Activated CD4-positive, alpha-beta T cell treated with anti-CD3 and anti-CD28 coated beads for 48 hours (primary cell): ENCODE data around the gene ZKSCAN3.
A peak's percentile ranks its signal among the peaks of the same experiment; 100 is the strongest.
"Not testable (repeated sequence)": the region's sequence is repeated elsewhere in the genome, so short reads cannot be mapped to it uniquely, and the experiment has no call there.

Source experiments
- DNase-seq: peaks from one replicate; pipeline ENCODE4 v3.0.0-alpha.2; 2020

Gene ZKSCAN3

DNA sequence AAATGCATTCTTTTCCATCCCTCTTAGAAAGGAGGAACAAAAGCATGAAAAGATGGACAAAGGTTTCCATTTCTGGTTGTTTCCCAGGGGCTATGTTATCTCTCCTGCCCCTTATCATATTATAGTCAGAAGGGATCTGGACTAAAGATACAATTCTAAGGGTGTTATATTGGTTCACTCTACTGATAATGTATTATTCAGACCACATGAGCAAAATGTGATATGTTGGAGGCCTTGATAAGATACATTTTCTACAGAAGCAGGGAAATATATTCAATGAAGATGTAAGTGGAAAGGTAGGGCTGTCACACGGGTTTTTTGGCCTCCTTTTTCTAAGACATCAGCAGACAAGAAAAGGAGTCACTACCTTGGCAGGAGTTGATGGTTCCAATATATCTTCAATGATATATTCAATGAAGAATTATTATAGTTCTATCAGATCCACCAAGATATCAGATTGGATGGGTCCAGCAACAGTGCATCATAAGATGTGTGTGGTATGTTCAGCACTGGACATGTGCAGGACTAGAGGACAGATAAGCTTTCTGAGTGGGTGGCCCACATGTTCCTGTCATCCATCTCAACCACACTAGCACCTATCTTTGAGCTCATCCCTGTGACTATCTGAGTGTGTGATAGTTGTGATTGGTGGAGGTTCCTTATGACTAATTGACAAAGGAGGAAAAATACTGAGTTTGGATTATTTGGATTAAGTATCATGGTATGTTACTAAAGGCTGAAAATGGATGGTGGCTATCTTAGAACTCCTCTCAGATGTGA, 5.7 kb upstream of the ZKSCAN3 start:
- no peak for DNase-seq

DNA sequence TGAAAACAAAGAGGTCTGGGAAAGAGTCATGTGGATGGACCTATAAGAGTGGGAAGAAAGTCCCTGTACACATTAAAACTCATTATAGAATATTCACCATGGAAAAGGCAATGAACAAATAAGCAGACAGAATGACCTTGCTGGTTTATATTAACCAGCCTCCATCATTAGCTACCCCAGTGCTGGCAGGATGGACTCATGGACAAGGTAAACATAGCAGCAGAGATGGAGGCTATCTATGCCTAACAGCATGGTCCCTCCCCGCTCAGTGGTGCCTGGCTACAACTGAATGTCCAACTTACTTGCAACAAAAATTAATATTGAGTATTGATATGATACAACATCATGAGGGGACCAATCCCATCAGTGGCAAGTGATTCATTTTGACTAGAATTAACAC, 4.5 kb upstream of the ZKSCAN3 start:
- DNase-seq, result no peak

DNA sequence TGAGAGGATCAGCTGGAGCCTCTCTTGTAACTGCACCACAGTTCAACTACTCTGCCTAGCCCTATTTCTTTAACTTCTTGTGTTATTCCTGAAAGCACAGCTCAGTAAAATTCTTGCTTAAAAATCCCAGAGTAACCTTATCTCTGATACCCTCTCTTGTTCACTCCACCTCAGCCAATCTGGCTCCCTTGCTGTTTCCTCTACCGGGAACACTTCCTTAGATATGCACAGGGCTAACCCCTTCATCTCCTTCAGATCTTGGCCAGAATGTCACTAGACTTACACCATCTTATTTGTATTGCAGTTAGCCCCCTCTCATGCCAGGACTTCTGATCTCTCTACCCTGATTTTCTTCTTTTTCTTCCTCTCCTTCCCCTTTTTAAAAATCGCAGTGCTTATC, 2.6 kb upstream of the ZKSCAN3 start:
- no peak for DNase-seq

DNA sequence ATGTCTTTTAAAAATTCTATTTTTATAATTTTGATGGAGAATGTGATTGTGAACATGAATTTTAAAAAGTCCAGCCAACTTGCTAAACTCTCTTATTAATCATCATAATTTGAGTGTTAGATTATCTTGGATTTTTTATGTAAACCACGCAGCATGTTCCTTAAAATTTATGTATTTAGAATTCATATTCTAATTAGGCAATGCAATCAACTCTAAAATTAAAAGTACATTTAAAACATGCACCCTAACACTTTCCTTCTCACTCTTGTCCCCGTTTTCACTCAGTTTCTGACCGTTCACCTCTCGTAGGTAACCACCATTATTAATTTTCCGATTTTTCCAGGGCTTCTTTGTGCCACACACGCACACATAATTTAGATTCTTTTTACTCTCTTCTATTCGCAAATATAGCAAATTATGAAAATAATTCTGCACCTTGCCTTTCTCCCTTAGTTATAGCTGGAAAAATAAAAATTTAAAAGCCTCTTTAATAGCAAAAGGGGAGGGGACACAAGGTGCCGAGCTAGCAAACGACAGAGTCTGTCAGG, 329 bp upstream of the ZKSCAN3 start:
- DNase-seq, result no peak

DNA sequence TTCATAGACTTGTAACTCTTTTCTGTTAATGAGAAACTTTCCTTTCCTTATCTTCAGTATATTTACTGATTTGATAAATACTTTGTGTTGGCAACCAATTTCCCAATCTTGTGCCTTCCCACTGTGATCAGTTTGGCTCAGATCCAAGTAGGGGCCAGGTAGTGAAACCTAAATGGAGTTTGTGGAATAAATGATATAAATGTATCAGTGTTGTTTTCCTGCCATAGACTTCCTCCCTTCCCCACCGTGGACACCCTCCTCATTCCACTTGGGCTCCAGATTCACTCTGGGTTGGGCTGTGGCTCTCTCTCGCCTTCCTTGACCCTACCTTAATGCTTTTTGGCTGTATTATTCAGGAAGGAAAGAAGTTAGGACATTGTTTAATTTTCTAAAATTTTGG, 1.3 kb downstream of the ZKSCAN3 start:
- DNase-seq, result no peak

DNA sequence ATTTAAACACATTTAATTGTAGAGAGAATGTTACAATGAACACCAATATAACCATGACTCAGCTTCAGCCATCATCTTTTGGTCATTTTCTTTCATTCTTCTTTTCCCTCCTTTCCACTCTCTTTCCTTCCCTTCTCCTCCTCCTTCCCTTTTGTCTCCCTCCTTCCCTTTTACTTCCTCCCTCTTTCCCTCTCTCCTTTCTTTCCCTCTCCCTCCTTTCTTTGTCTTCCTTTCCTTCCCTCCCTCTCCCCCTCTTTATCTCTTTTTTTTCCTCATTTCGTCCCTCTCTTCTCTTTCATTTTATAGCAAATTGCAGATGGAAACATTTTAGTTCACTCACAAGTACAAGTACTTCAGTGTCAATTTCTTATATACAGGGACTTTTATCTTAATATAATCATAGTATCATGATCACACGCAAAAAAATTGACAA, 1.8 kb downstream of the ZKSCAN3 start:
- no peak for DNase-seq

DNA sequence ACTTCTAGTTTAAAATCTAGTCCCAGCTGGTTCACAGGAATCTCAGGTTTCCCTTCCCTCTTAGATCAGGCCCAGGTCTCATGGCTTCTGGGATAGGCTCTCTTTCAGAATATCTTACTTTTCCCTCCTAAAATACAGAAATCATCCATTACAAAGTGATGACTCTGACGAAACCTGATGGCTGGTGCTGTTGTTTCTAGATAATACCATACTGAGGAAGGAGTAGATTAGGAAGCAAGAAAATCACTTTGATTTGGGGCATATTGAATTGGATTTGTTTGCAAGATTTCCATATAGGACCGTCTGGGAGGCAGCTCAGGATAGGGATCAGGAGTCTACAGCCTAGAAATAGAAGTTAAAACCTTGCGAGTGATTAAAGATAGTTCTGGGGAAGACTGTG, 3.6 kb downstream of the ZKSCAN3 start:
- no peak for DNase-seq

DNA sequence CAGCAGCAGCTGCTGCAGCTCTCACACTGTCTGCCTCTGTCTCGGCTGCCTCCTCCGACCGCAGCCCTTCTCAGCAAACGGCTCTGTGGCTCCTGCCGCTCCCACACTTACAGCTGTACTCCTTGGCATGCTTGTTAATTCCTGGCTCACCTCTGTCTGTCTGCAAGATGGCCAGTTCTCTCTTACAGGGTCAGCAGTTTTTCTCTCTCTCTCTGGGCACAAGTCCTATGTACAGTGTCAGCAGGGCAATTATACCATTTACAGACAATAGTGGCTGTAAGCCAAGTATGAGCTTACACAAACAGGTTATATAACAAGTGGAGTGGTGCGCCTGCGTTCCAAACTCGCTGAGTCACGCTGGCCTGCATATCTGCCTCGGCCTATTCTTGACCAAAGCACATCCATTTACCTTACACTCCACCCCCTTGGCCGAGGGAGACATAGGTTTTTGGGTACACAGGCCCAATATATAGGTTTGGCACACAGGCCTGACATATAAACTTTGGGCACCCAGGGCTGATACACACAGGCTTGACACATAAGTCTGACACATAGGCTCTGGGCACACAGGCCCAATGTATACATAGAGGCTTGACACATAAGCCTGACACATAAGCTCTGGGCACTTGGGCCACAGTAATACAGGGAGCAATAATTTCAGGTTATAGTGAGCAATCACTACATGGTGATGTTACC, 4.4 kb downstream of the ZKSCAN3 start:
- DNase-seq, result no peak

DNA sequence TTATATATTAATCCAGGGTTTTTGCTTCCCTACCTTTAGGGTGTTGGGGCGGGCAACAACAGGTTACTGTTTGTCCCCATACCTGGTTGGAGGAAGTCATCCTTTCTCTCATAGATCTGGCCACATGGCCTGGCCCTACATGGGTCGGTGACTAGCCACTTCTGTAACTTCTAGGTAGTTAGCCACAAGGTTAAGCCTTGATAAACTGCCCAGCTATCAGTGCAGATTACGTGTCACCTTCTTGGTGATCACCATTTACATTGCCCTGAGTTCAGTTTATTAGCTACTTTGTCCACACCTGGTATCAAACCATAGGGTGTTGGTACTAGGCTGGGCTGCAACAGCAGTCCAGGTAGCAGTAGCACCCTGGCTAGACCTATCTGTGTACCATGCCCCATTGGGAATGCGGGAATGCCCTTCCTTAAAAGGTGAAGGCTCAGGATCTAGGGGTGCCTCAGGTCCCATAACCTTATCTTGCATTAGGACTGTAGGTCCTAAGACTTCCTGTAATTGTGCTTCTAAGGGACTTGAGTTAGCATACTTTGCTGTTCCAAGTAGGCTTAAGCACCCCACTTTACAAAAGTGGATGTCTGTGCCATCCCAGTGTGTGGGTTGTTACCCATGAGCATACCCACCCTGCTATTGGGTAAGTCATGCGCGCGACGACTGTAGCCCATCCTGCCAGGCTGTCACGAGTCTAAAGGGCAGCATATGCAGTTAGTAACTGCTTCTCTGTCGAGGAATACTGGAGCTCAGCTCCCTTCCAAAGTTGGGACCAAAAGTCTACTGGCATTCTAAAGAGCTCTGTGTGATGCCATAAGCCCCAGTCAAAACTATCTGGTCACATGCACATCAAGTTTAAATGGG, 5.2 kb downstream of the ZKSCAN3 start:
- no peak for DNase-seq

DNA sequence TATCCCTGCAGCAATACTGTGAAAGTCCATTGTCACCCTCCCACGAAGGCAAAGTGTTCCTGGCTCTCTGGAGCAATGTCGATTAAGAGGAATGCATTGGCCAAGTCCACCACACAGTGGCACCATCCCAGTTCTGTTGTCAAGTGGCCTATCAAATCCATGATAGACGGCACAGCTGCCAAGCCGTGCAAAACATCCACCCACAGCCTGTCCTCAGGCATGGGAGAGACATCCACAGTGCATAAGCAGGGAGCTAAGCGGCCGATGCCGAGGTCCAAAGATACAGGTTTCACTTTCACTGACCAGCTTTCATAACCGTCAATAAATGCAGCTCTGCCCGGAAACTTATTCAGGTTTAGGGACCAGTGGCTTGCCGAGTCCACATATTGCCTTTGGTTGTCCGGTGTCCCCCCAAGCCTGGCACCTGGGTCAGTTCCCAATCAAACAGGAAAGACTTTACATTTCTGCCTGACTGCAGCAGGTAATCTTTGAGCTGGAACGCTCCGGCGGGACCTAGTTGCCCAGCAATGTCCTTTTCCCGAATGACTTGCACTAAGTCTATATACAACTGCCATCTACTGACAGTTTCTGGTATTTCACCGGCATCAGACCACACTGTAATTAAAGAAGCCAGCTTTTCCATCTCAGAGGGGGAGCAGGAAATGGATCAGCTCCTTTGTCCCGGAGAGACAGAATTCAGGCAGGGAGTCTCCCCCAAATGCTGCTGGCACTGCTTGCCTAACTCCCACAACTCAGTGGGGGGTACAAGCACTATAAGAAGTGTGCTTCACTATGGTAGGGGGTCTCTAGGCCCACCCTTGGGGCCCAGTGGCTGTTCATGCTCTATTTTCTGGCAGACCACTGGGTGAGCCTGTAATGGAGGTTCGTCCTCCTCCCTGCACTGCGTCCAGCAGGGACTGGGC, 6.3 kb downstream of the ZKSCAN3 start:
- peak; percentile 65 for DNase-seq

DNA sequence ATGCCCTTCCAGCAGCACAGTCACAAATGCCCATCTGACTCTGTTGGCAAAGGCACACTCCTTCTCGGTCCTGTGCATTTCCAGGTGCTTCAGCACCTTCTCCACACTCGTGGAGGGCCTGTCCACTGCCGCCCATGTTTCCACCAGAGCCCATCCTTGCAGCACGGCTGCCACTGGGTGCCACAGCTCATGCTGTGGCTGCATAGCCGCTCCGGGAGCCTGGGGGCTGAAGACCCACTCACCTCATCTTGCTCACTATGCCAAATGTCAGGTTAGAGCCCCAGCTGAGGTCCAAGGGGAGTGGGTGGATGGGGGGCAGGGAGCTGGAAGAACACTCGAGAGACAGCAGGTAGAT, 6.9 kb downstream of the ZKSCAN3 start:
- no peak for DNase-seq

DNA sequence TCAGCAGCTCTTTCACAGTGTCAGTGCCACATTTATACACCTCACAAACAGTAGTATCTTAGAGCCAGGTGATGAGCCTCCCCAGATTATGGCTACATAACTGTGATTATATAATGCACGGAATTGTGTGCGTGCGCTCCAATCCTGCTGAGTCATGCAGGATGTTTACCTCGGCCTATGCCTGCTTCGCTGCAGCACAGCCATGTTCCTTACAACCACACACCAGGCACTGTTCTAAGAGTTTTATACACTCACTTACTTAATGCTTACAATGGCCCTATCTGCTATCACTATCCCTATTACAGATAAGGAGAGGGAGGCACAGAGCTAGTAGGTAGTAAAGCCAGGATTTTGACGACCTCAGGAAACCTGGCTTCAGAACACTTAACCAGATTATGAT, 7.3 kb downstream of the ZKSCAN3 start:
- no peak for DNase-seq

DNA sequence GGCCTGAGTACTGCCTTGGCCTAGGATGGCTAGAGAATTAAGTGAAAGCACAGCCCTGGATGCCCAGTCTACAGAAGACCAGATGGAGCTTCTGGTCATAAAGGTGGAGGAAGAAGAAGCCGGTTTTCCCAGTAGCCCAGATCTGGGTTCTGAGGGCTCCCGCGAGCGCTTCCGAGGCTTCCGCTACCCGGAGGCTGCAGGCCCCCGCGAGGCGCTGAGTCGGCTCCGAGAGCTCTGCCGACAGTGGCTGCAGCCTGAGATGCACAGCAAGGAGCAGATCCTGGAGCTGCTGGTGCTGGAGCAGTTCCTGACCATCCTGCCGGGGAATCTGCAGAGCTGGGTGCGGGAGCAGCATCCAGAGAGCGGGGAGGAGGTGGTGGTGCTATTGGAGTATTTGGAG, 9.8 kb downstream of the ZKSCAN3 start:
- not testable (repeated sequence) for DNase-seq

DNA sequence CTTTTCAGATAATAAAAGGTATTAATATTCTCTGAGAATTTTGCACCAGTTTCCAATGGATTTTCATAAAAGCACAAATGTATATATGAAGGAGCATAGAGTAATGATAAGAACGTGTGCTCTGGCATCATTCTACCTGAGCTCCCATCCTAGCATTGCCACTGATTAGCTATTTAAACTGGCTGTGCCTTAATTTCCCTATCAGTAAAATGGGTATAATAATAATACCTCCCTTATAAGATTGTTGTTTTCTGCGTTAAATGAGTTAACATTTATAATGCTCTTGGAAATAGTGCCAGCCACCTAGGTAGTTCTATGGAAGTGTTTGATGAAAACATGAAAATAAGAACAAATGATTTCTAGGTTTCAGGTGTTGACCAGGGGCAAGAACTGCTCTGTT, 11.2 kb downstream of the ZKSCAN3 start:
- DNase-seq, result no peak

DNA sequence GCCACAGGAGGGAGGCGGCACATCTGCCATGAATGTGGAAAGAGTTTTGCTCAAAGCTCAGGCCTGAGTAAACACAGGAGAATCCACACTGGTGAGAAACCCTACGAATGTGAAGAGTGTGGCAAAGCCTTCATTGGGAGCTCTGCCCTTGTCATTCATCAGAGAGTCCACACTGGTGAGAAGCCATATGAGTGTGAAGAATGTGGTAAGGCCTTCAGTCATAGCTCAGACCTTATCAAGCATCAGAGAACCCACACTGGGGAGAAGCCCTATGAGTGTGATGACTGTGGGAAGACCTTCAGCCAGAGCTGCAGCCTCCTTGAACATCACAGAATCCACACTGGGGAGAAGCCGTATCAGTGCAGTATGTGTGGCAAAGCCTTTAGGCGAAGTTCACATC, 15.8 kb downstream of the ZKSCAN3 start:
- DNase-seq, result not testable (repeated sequence)

DNA sequence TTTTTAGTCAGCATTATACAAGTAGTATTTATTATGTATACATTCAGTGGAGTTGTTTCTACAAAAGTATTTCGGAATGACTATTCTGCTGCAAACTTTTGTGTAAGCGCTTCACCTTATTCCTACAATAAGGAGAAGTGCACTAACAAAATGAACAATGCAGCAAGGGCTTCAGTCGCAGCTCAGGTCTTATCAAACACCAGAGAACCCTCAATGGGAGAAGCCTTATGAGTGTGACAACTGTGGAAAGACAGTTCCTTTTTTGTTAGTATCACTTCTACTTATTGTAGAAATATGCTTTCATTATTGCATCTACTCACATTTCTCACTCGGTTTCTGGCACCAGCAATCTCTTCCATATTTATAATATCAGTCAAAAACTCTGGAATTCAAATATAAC, 18.8 kb downstream of the ZKSCAN3 start:
- no peak for DNase-seq

DNA sequence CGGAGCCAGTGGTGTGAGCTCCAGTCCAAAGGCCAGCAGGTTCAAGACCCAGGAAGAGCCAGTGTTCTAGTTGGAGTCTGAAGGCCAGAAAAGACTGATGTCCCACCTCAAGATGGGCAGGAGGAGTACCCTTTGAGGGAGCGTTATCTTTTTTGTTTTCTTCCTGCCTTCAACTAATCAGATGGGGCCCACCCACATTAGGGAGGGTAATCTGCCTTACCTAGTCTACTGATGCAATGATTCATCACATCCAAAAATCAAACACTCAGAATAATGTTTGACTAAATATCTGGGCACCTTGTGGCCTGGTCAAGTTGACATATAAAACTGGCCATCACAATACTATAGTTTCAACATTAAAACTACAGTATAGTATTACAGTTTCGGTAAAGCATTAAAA, 19.7 kb downstream of the ZKSCAN3 start:
- DNase-seq, result no peak

DNA sequence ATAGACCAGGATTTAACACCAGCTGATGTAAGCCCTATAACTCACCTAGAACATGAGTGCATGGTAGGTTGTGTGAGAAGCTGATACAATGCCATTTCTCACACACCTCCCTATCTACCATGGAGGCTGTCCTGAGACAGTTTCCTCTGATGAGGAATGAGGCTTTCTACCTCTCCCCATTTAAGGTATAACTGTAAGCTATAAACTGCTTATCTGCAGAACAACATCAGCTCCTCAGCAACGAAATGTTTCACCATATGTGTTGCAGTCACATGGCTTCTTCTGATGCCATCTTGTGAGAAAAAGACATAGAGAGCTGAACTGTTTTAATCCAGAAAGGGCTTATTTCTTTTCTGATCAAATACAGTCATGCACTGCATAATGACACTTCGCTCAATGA, 20.7 kb downstream of the ZKSCAN3 start:
- DNase-seq, result no peak

DNA sequence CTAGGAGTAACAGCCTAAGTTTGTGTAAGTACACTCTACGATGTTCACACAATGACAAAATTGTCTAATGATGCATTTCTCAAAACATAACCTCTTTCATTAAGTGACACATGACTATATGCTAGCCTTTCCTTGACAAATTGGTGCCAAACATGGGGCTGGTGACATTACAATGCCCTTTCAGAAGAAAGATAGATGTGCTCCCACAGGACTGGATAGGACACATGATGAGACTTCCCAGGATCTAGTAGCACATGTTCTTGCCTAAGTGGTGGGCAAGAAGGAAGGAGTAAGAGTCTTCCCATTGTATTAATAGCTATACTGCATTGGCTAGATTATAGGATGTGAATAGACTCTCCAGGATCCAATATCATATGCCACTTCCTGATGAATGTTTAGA, 21.5 kb downstream of the ZKSCAN3 start:
- DNase-seq, result no peak

DNA sequence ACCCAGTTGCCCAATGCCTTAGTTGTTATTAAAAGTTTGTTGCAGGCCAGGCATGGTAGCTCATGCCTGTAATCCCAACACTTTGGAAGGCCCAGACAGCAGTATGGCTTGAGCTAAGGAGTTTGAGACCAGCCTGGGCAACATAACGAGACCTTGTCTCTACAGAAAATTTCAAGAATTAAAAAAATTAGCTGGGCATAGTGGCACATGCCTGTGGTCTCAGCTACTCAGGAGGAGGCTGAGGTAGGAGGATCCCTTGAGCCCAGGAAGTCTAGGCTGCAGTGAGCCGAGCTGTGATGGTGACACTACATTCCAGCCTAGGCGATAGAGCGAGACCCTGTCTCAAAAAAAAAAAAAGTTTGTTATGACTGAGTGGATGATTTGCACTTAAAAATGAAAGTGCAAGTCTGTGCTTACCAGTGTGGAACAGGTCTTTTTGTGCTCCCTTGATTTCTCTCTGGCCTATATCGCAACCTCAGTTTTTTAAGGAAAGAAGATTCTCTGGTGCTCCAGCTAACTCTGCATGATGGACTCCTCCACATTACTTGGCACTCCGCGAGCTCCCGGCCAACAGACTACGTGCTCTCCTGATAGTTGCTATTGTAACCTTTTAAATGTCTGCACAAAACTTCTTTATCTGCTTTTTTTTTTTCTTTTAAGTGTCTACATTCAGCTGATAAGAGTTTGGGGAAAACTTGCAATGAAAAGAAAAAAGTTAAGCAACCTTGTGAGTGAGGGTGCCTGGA, 22.1 kb downstream of the ZKSCAN3 start:
- DNase-seq, result no peak

DNA sequence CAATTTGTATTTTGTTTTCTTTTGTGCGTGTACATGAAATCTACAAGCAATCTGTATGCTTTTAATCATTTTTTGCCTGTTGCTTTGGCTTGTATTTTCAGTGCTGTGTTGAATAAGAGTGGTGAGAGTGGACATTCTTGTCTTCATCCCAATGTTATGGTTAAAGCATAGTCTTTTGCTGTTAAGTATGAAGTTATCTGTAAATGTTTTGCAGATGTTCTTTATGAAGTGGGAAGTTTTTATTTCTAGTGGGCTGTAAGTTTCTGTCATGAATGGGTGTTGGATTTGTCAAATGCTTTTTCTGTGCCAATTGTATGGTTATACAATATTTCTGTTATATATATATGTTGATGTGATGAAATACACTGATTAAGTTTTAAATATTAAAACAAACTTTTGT, 24.2 kb downstream of the ZKSCAN3 start:
- DNase-seq, result no peak

DNA sequence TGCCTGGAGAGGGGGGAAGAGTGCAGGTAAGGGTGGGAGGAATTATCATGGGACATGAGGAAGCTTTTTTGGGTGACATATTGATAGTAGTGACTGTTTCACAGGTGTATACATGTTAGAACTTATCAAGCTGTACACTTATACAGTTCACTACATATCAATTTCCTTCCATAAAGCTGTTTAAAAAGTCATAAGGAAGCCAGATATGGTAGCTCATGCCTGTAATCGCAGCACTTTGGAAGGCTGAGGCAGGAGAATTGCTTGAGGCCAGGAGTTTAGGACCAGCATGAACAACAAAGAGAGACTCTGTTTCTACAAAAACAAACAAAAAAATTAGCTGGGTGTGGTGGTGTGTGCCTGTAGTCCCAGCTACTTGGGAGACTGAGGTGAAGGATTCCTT, 28.1 kb downstream of the ZKSCAN3 start:
- DNase-seq, result no peak
